ENCODE results near the gene NCOA1.

NCOA1 gene

GRCh38 chr2:24680196-24680595 is 189.1 kb downstream of the NCOA1 start:
- no peak for DNase-seq (ENCODE audit: low read depth in 2 of 3, low spot score in 2 of 3)

GRCh38 chr2:24682304-24682703 is 191.2 kb downstream of the NCOA1 start:
- DNase-seq (ENCODE audit: low read depth in 2 of 3, low spot score in 2 of 3), result no peak

- DNase-seq (ENCODE audit: low read depth in 2 of 3, low spot score in 2 of 3), result no peak
Observed at GRCh38 chr2:24683408-24683807, 192.4 kb downstream of the NCOA1 start.

GRCh38 chr2:24690524-24690923 is 199.5 kb downstream of the NCOA1 start:
- no peak for DNase-seq (ENCODE audit: low read depth in 2 of 3, low spot score in 2 of 3)

GRCh38 chr2:24691806-24692205 is 200.8 kb downstream of the NCOA1 start:
- DNase-seq (ENCODE audit: low read depth in 2 of 3, low spot score in 2 of 3), result no peak

- no peak for DNase-seq (ENCODE audit: low read depth in 2 of 3, low spot score in 2 of 3)
Observed at GRCh38 chr2:24697792-24698191, 206.7 kb downstream of the NCOA1 start.

GRCh38 chr2:24702800-24703199 is 211.7 kb downstream of the NCOA1 start:
- DNase-seq (ENCODE audit: low read depth in 2 of 3, low spot score in 2 of 3), result no peak

GRCh38 chr2:24704692-24705091 is 213.6 kb downstream of the NCOA1 start:
- DNase-seq (ENCODE audit: low read depth in 2 of 3, low spot score in 2 of 3), result no peak

GRCh38 chr2:24707143-24707542 is 216.1 kb downstream of the NCOA1 start:
- no peak for DNase-seq (ENCODE audit: low read depth in 2 of 3, low spot score in 2 of 3)

- DNase-seq (ENCODE audit: low read depth in 2 of 3, low spot score in 2 of 3), result no peak
Observed at GRCh38 chr2:24708537-24709152, 217.6 kb downstream of the NCOA1 start.

- DNase-seq (ENCODE audit: low read depth in 2 of 3, low spot score in 2 of 3), result no peak
Observed at GRCh38 chr2:24710806-24711205, 219.8 kb downstream of the NCOA1 start.

GRCh38 chr2:24711865-24712264 is 220.8 kb downstream of the NCOA1 start:
- DNase-seq (ENCODE audit: low read depth in 2 of 3, low spot score in 2 of 3), result no peak

GRCh38 chr2:24712296-24712695 is 221.2 kb downstream of the NCOA1 start:
- DNase-seq (ENCODE audit: low read depth in 2 of 3, low spot score in 2 of 3), result no peak

- no peak for DNase-seq (ENCODE audit: low read depth in 2 of 3, low spot score in 2 of 3)
Observed at GRCh38 chr2:24717263-24717951, 226.4 kb downstream of the NCOA1 start.

- no peak for DNase-seq (ENCODE audit: low read depth in 2 of 3, low spot score in 2 of 3)
Observed at GRCh38 chr2:24720310-24720709, 229.3 kb downstream of the NCOA1 start.

- DNase-seq (ENCODE audit: low read depth in 2 of 3, low spot score in 2 of 3), result no peak
Observed at GRCh38 chr2:24721470-24721869, 230.4 kb downstream of the NCOA1 start.

GRCh38 chr2:24722141-24722790 is 231.2 kb downstream of the NCOA1 start:
- DNase-seq (ENCODE audit: low read depth in 2 of 3, low spot score in 2 of 3), result no peak

- no peak for DNase-seq (ENCODE audit: low read depth in 2 of 3, low spot score in 2 of 3)
Observed at GRCh38 chr2:24723191-24723590, 232.1 kb downstream of the NCOA1 start.

- DNase-seq (ENCODE audit: low read depth in 2 of 3, low spot score in 2 of 3), result no peak
Observed at GRCh38 chr2:24723665-24724064, 232.6 kb downstream of the NCOA1 start.

GRCh38 chr2:24724111-24724775 is 233.2 kb downstream of the NCOA1 start:
- DNase-seq (ENCODE audit: low read depth in 2 of 3, low spot score in 2 of 3), result no peak

- DNase-seq (ENCODE audit: low read depth in 2 of 3, low spot score in 2 of 3), result no peak
Observed at GRCh38 chr2:24725956-24726355, 234.9 kb downstream of the NCOA1 start.

- no peak for DNase-seq (ENCODE audit: low read depth in 2 of 3, low spot score in 2 of 3)
Observed at GRCh38 chr2:24730481-24730880, 239.4 kb downstream of the NCOA1 start.
